GM23248 (cell line): Measurements from ENCODE around the gene MKRN3.

Experiments
- EZH2 ChIP-seq: fragments of 200-600 bp; sonication (generic); IDR thresholded peaks from 2 replicates; pipeline ENCODE4 v1.6.1; 2018; ENCODE audit warnings: antibody characterized with exemption, mild to moderate bottlenecking; ENCODE audit not compliant: insufficient read depth, poor library complexity, severe bottlenecking
- EZH2phosphoT487 ChIP-seq: fragments of 200-600 bp; sonication (generic); IDR thresholded peaks from 2 replicates; pipeline ENCODE4 v1.6.1; 2018; ENCODE audit warnings: antibody characterized with exemption, moderate library complexity, mild to moderate bottlenecking, low read depth; ENCODE audit not compliant: insufficient read depth

GRCh38 chr15:23599053-23599452 is 33.6 kb downstream of the MKRN3 start:
- no peak for TF ChIP-seq EZH2
- TF ChIP-seq EZH2phosphoT487: no peak
